Smooth muscle cell (in vitro differentiated cells): Measurements from ENCODE around the gene TMEM123. TPM values are rescaled to one million over a fixed set of nuclear protein-coding genes. Genes with fewer than 3 reads are reported as not detected.

Source experiments
- DNase-seq: peaks from one replicate; lab custom pipeline; 2025; ENCODE audit not compliant: unreplicated experiment; lab: John Stamatoyannopoulos, UW
- H2AFZ ChIP-seq: fragments of 200-600 bp; sonication (generic); 2 replicates; pipeline ENCODE4 v1.6.0; 2016; ENCODE audit warnings: antibody characterized with exemption, low read depth, mild to moderate bottlenecking
- H3F3A ChIP-seq: fragments of 200-600 bp; sonication (generic); 2 replicates; pipeline ENCODE4 v1.6.0; 2017; ENCODE audit warnings: antibody characterized with exemption, low read depth
- H3K27ac ChIP-seq: fragments of 200-600 bp; sonication (generic); 2 replicates; pipeline ENCODE4 v1.5.1; 2016; ENCODE audit warnings: low read depth, mild to moderate bottlenecking
- H3K27me3 ChIP-seq: fragments of 200-600 bp; sonication (generic); 2 replicates; pipeline ENCODE4 v1.6.1; 2016; ENCODE audit warnings: low read depth, mild to moderate bottlenecking
- H3K36me3 ChIP-seq: fragments of 200-600 bp; sonication (generic); 2 replicates; pipeline ENCODE4 v1.5.1; 2016; ENCODE audit warnings: low read depth
- H3K4me1 ChIP-seq: fragments of 200-600 bp; sonication (generic); 2 replicates; pipeline ENCODE4 v1.5.1; 2016; ENCODE audit warnings: low read depth
- H3K4me2 ChIP-seq: fragments of 200-600 bp; sonication (generic); 2 replicates; pipeline ENCODE4 v1.6.0; 2016; ENCODE audit warnings: mild to moderate bottlenecking
- H3K4me3 ChIP-seq: fragments of 200-600 bp; sonication (generic); 2 replicates; pipeline ENCODE4 v1.5.1; 2016; ENCODE audit warnings: mild to moderate bottlenecking
- H3K79me2 ChIP-seq: fragments of 200-600 bp; sonication (generic); 2 replicates; pipeline ENCODE4 v1.6.0; 2016; ENCODE audit warnings: low read depth, mild to moderate bottlenecking
- H3K9ac ChIP-seq: fragments of 200-600 bp; sonication (generic); 2 replicates; pipeline ENCODE4 v1.6.0; 2016; ENCODE audit warnings: low read depth
- H3K9me3 ChIP-seq: fragments of 200-600 bp; sonication (generic); replicated peaks from 2 replicates; pipeline ENCODE4 v1.5.1; 2016; ENCODE audit warnings: low read depth
- H4K20me1 ChIP-seq: fragments of 200-600 bp; sonication (generic); 2 replicates; pipeline ENCODE4 v1.6.0; 2016; ENCODE audit warnings: low read depth
- WGBS: methylation state at CpG from one replicate; pipeline ENCODE4 v1.1.7; 2016; ENCODE audit warnings: low lambda C conversion rate; 5-methylcytosine and 5-hydroxymethylcytosine counted together
- polyA plus RNA-seq: library from polyadenylated mRNA; unstranded; fragments of >200 nt; fragmentation: Nextera tagmentation; extraction: Ambion mirVana; gene quantifications from 2 replicates; pipeline ENCODE4 v1.2.1, GENCODE V29; 2016
- total RNA-seq: library from RNA; depleted of rRNA; stranded (reverse); fragments of >200 nt; gene quantifications from 2 replicates; pipeline ENCODE4 v1.2.3, GENCODE V29; 2014
- TF ChIP-seq, protein P1 (sequence below): fragments of 200-600 bp; sonication (generic); IDR thresholded peaks from 2 replicates; pipeline ENCODE4 v1.5.1; 2017; ENCODE audit warnings: borderline replicate concordance, mild to moderate bottlenecking, antibody characterized with exemption; ENCODE audit not compliant: insufficient read depth, poor library complexity, severe bottlenecking

The TMEM123 gene
- total and polyA plus RNA-seq, 2 experiments from 2014 or later = 38.8 to 78.8 TPM

GRCh38 chr11:102451041-102451680, 1.4 kb downstream of the TMEM123 start:
- peaks cover 27% of the 10 kb centered on the region for H3K4me1 ChIP-seq
- H2AFZ ChIP-seq = peak overlapping the region; percentile 98
- H4K20me1 ChIP-seq = no peaks in the 10 kb centered on the region
- TF ChIP-seq, protein P1, sequence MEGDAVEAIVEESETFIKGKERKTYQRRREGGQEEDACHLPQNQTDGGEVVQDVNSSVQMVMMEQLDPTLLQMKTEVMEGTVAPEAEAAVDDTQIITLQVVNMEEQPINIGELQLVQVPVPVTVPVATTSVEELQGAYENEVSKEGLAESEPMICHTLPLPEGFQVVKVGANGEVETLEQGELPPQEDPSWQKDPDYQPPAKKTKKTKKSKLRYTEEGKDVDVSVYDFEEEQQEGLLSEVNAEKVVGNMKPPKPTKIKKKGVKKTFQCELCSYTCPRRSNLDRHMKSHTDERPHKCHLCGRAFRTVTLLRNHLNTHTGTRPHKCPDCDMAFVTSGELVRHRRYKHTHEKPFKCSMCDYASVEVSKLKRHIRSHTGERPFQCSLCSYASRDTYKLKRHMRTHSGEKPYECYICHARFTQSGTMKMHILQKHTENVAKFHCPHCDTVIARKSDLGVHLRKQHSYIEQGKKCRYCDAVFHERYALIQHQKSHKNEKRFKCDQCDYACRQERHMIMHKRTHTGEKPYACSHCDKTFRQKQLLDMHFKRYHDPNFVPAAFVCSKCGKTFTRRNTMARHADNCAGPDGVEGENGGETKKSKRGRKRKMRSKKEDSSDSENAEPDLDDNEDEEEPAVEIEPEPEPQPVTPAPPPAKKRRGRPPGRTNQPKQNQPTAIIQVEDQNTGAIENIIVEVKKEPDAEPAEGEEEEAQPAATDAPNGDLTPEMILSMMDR = no peak
- no peaks in the 10 kb centered on the region for H3K9me3 ChIP-seq
- no peaks in the 10 kb centered on the region for H3K36me3 ChIP-seq
- peak overlapping the region; percentile 91 for H3K4me3 ChIP-seq
- H3K79me2 ChIP-seq = peaks cover 20% of the 10 kb centered on the region
- DNase-seq = no peak
- peak overlapping the region; percentile 33 for H3K27ac ChIP-seq
- no peaks in the 10 kb centered on the region for H3K27me3 ChIP-seq
- H3K4me2 ChIP-seq = peak overlapping the region; percentile 89
- WGBS = 55% methylated on average over 6 of the region's 6 CpGs
- peak overlapping the region; percentile 66 for H3K9ac ChIP-seq
- peaks cover 11% of the 10 kb centered on the region for H3F3A ChIP-seq

DNA sequence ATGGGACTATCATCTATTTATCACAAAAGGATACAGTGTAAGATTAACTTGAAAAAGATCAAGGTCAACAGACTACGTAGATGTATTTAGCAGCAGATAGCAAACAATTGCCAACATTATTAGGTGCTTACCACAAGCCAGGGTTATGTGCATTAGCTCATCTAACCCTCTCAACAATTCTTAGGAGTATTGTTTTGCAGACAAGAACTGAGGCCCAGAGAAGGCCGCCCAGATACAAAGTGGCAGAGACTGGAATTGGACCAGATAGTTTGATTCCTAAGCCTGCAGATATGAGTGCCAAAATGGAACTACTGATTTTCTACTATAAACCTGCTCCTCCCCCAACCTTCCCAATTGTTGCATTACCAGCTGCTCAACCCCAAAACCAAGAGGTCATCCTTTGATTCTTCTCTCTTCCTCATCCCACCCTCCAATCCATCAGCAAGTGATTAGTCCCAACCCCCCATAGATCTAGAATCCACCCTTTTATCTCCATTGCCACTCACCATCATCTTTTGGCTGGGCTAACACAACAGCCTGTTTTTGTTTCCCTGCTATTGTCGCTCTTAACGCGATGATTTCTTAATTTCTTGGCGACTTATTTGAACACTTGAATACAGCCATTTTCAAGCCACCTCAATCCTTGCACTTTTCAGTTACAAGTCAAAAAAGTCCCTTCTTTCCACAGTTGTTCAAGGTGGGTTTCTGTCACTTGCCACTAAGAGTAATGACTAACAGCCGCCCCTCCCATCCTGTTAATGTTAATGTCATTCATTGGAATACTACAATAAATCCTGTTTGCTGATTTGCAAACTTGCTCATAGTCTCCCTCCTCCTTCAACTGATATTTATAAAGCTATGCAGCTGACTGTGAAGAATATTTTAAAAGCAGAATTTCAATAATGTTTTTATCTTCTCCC, 2.7 kb downstream of the TMEM123 start:
- Histone ChIP-seq H2AFZ (no peak overlapping the region), H3F3A (peaks cover 11% of the 10 kb centered on the region), H4K20me1 (no peaks in the 10 kb centered on the region), H3K4me3 (peak overlapping the region; percentile 91), H3K4me2 (no peak overlapping the region), H3K79me2 (peaks cover 23% of the 10 kb centered on the region), H3K9ac (no peak overlapping the region), H3K4me1 (peaks cover 27% of the 10 kb centered on the region), H3K27me3 (no peaks in the 10 kb centered on the region), H3K9me3 (no peaks in the 10 kb centered on the region), H3K27ac (no peak overlapping the region), H3K36me3 (no peaks in the 10 kb centered on the region)
- DNase-seq = no peak
- 82% methylated on average over 7 of the region's 7 CpGs for WGBS
- TF ChIP-seq, protein P1 = no peak

GRCh38 chr11:102448869-102449224, 3.7 kb downstream of the TMEM123 start:
- peaks cover 24% of the 10 kb centered on the region for H3K79me2 ChIP-seq
- no peak overlapping the region for H3K4me2 ChIP-seq
- WGBS = 90% methylated on average over 2 of the region's 2 CpGs
- no peaks in the 10 kb centered on the region for H3K9me3 ChIP-seq
- no peak overlapping the region for H2AFZ ChIP-seq
- H3K4me1 ChIP-seq = peaks cover 17% of the 10 kb centered on the region
- no peak for DNase-seq
- no peaks in the 10 kb centered on the region for H3K27me3 ChIP-seq
- H4K20me1 ChIP-seq = no peaks in the 10 kb centered on the region
- peaks cover 9% of the 10 kb centered on the region for H3F3A ChIP-seq
- H3K9ac ChIP-seq = no peak overlapping the region
- TF ChIP-seq, protein P1 = no peak
- H3K27ac ChIP-seq = no peak overlapping the region
- H3K4me3 ChIP-seq = no peak overlapping the region
- H3K36me3 ChIP-seq = no peaks in the 10 kb centered on the region
